Endothelial cell of umbilical vein (primary cell): ENCODE results near the gene MRAP. TPM values are rescaled to one million over a fixed set of nuclear protein-coding genes. Genes with fewer than 3 reads are reported as not detected.

Source experiments
- BruUV-seq: library from RNA; stranded (reverse); fragments of 400-500 nt; replicated peaks from 2 replicates; lab custom pipeline; 2021; lab: Mats Ljungman, UMichigan
- CTCF ChIA-PET: fragments of 300-600, 350-600 bp; sonication (Branson Sonifier 250); formaldehyde crosslinking; loops from one replicate; lab custom pipeline; 2021; ENCODE audit warnings: antibody characterized with exemption, inconsistent platforms; lab: Charles Lee
- POLR2A ChIA-PET: fragments of 300-600, 350-600 bp; sonication (Branson Sonifier 250); formaldehyde crosslinking; loops from one replicate; lab custom pipeline; 2021; ENCODE audit warnings: antibody characterized with exemption, inconsistent platforms; lab: Charles Lee
- DNase-seq: peaks from one replicate; pipeline ENCODE4 v3.0.0-alpha.2; 2011; ENCODE audit warnings: low read depth, low spot score
- FAIRE-seq: peaks from 2 replicates; lab custom pipeline; 2011; peaks lifted over from hg19 to GRCh38; lab: Jason Lieb, UNC
- H2AFZ ChIP-seq: 2 replicates; pipeline ENCODE4 v1.6.0; 2012; ENCODE audit warnings: low read depth, low read length, control low read depth, inconsistent platforms
- H3K27ac ChIP-seq: 2 replicates; pipeline ENCODE4 v1.5.1; 2011; ENCODE audit warnings: low read depth, mild to moderate bottlenecking, control low read depth, low read length, moderate library complexity; ENCODE audit not compliant: insufficient read depth
- H3K27me3 ChIP-seq, 2 experiments: 2 replicates each; pipeline versions ENCODE4 v1.6.0 to v1.6.1; 2011; ENCODE audit warnings: low read length in 2 of 2, mixed read lengths in 1 of 2; ENCODE audit not compliant: control insufficient read depth in 2 of 2, insufficient read depth in 2 of 2
- H3K36me3 ChIP-seq, 2 experiments: 2 replicates in 1 of 2; 3 replicates in 1 of 2; pipeline ENCODE4 v1.5.1; 2011; ENCODE audit warnings: low read length in 2 of 2, mild to moderate bottlenecking in 1 of 2, moderate library complexity in 1 of 2; ENCODE audit not compliant: control insufficient read depth in 2 of 2, insufficient read depth in 2 of 2; ENCODE audit errors: extremely low read depth in 1 of 2
- H3K4me1 ChIP-seq: 3 replicates; pipeline ENCODE4 v1.5.1; 2011; ENCODE audit warnings: mild to moderate bottlenecking, low read length; ENCODE audit not compliant: control insufficient read depth, insufficient read depth; ENCODE audit errors: extremely low read depth
- H3K4me2 ChIP-seq: 2 replicates; pipeline ENCODE4 v1.6.1; 2011; ENCODE audit warnings: low read length, control low read depth, mixed read lengths; ENCODE audit not compliant: insufficient read depth
- H3K4me3 ChIP-seq, 3 experiments: fragments of 200-600 bp in 1 of 3; sonication (generic), shearing (Covaris generic) in 1 of 3; replicated peaks in 1 of 3; 2 replicates each; pipeline ENCODE4 v1.5.1; 2011 to 2016; ENCODE audit warnings: control low read depth in 3 of 3, low read length in 3 of 3, mild to moderate bottlenecking in 2 of 3, inconsistent platforms in 1 of 3, low read depth in 1 of 3, moderate library complexity in 1 of 3; ENCODE audit not compliant: insufficient read depth in 1 of 3
- H3K79me2 ChIP-seq: 2 replicates; pipeline ENCODE4 v1.6.0; 2012; ENCODE audit warnings: low read length, inconsistent platforms; ENCODE audit not compliant: control insufficient read depth, insufficient read depth
- H3K9ac ChIP-seq: replicated peaks from 2 replicates; pipeline ENCODE3; 2011; ENCODE audit warnings: low read length, control low read depth; ENCODE audit not compliant: insufficient read depth; ENCODE audit errors: extremely low read depth
- H3K9me1 ChIP-seq: replicated peaks from 3 replicates; pipeline ENCODE4 v1.6.0; 2011; ENCODE audit warnings: mild to moderate bottlenecking, low read length; ENCODE audit not compliant: control insufficient read depth, insufficient read depth; ENCODE audit errors: extremely low read depth
- H3K9me3 ChIP-seq: replicated peaks from 2 replicates; pipeline ENCODE4 v1.5.1; 2012; ENCODE audit warnings: low read length, inconsistent platforms; ENCODE audit not compliant: control insufficient read depth, insufficient read depth
- H4K20me1 ChIP-seq: replicated peaks from 2 replicates; pipeline ENCODE3; 2011; ENCODE audit warnings: mild to moderate bottlenecking, low read length; ENCODE audit not compliant: control insufficient read depth, insufficient read depth; ENCODE audit errors: extremely low read depth
- CTCF ChIP-seq, 2 donors: IDR thresholded peaks; 1 replicate in 1 of 2; 2 replicates in 1 of 2; pipeline ENCODE4 v1.5.1; 2011; ENCODE audit warnings: low read length in 2 of 2, mild to moderate bottlenecking in 2 of 2, moderate library complexity in 2 of 2, control low read depth in 1 of 2, inconsistent platforms in 1 of 2, low read depth in 1 of 2; ENCODE audit not compliant: insufficient read depth in 1 of 2; ENCODE audit errors: extremely low read depth in 1 of 2
- EZH2 ChIP-seq: IDR thresholded peaks from 2 replicates; pipeline ENCODE4 v1.6.1; 2012; ENCODE audit warnings: borderline replicate concordance, low read depth, mild to moderate bottlenecking, moderate library complexity, low read length, inconsistent platforms; ENCODE audit not compliant: severe bottlenecking
- FOS ChIP-seq: IDR thresholded peaks from 2 replicates; pipeline ENCODE4 v1.6.1; 2011; ENCODE audit warnings: mild to moderate bottlenecking, low read length, moderate library complexity, borderline replicate concordance; ENCODE audit not compliant: insufficient read depth
- GATA2 ChIP-seq: IDR thresholded peaks from 2 replicates; pipeline ENCODE4 v1.7.0; 2011; ENCODE audit warnings: low read depth, mild to moderate bottlenecking, moderate library complexity, mixed read lengths, low read length; ENCODE audit not compliant: insufficient read length, insufficient read depth
- JUN ChIP-seq: IDR thresholded peaks from 2 replicates; pipeline ENCODE4 v1.6.1; 2011; ENCODE audit warnings: borderline replicate concordance, low read depth; ENCODE audit not compliant: insufficient read length, insufficient read depth
- MYC ChIP-seq: IDR thresholded peaks from one replicate; pipeline ENCODE4 v1.6.1; 2011; ENCODE audit warnings: mild to moderate bottlenecking, low read depth, low read length
- POLR2A ChIP-seq: IDR thresholded peaks from 2 replicates; pipeline ENCODE4 v1.6.1; 2012; ENCODE audit warnings: low read depth, mild to moderate bottlenecking, control low read depth, low read length
- POLR2AphosphoS5 ChIP-seq: IDR thresholded peaks from 2 replicates; pipeline ENCODE4 v1.6.1; 2012; ENCODE audit warnings: low read depth, mild to moderate bottlenecking, control low read depth, low read length, moderate library complexity; ENCODE audit not compliant: insufficient read depth
- dilution Hi-C: fragments of 300-500 bp; cut with MboI; formaldehyde crosslinking; loops from one replicate; pipeline ENCODE4 v1.15.0; 2019; ENCODE audit warnings: low sequenced_read_pairs; ENCODE audit not compliant: extremely low pct_ligation_motif_present
- intact Hi-C: fragments of 100-400 bp; cut with micrococcal nuclease; formaldehyde crosslinking; loops from one replicate; pipeline ENCODE4 v1.10.0; 2022
- polyA plus RNA-seq, 4 experiments: library from polyadenylated mRNA; depleted of rRNA in 3 of 4; stranded (reverse) in 3 of 4; unstranded in 1 of 4; fragments of >200 nt; gene quantifications; 2 replicates each; pipeline versions ENCODE4 v1.2.1 to v1.2.3, GENCODE V29; 2011 to 2012; ENCODE audit warnings: missing spikeins in 1 of 4
- total RNA-seq: library from RNA; stranded (reverse); gene quantifications from 2 replicates; pipeline ENCODE4 v1.2.3, GENCODE V29; 2021
- TF ChIP-seq, protein P1 (sequence below): IDR thresholded peaks from 2 replicates; pipeline ENCODE4 v1.6.1; 2011; ENCODE audit not compliant: insufficient read depth, insufficient read length

The MRAP gene
- total and polyA plus RNA-seq, 2 donors (not counting 3 experiments of a cell fraction or from before 2014, with no cell fraction given): not detected

DNA sequence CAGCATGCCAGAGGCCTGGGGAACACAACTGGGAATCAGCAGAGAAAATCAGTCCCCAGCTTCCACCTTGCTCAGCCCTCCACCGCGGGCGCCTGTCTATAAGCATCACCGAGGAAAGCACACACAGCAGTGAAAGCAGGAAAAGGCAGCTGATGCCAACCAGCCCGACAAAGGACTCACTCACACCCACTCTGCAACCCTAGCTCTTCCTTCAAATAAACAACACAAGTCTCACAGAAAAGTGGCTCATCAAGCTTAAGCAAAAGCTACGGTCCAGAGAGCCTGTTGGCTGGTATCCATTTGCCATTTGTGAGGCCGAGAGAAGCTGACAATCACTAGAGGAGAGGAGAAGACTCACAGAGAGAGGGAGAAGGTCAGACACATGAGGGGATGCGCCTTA lies 27.1 kb downstream of the MRAP start:
- ChIA-PET CTCF (interaction anchor here (2.4 kb wide), 1 partner anchor 275 kb away, joined by 6 read pairs; no protein-coding TSS in a partner anchor), POLR2A (no interaction called here)
- intact Hi-C loops: no loop called here
- Histone ChIP-seq H3K36me3 (peaks cover 16 to 39% of the 10 kb centered on the region in 2 experiments), H3K9me3 (no peaks in the 10 kb centered on the region), H3K4me1 (peaks cover 25% of the 10 kb centered on the region), H3K79me2 (no peaks in the 10 kb centered on the region), H2AFZ (no peak overlapping the region), H4K20me1 (no peaks in the 10 kb centered on the region), H3K9ac (no peak overlapping the region), H3K27ac (no peak overlapping the region), H3K4me3 (no peak overlapping the region), H3K27me3 (no peaks in the 10 kb centered on the region), H3K9me1 (no peaks in the 10 kb centered on the region), H3K4me2 (no peak overlapping the region)
- DNase-seq (no peak), FAIRE-seq (no peak)
- dilution Hi-C loops: no loop called here
- BruUV-seq: no TSS peak
- TF ChIP-seq JUN: no peak
- TF ChIP-seq POLR2A: no peak
- no peak for TF ChIP-seq EZH2
- no peak for TF ChIP-seq POLR2AphosphoS5
- TF ChIP-seq, protein P1, sequence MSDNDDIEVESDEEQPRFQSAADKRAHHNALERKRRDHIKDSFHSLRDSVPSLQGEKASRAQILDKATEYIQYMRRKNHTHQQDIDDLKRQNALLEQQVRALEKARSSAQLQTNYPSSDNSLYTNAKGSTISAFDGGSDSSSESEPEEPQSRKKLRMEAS: no peak
- TF ChIP-seq GATA2: no peak

- Histone ChIP-seq H2AFZ (no peak overlapping the region), H3K4me1 (peaks cover 29% of the 10 kb centered on the region), H3K9ac (no peak overlapping the region), H3K4me2 (peak overlapping the region; percentile 38), H4K20me1 (no peaks in the 10 kb centered on the region), H3K27me3 (no peaks in the 10 kb centered on the region), H3K36me3 (peaks cover 16 to 30% of the 10 kb centered on the region in 2 experiments), H3K9me3 (no peaks in the 10 kb centered on the region), H3K79me2 (no peaks in the 10 kb centered on the region), H3K27ac (peak overlapping the region; percentile 77), H3K9me1 (no peaks in the 10 kb centered on the region), H3K4me3 (no peak overlapping the region)
- intact Hi-C loops (no loop called here), dilution Hi-C loops (no loop called here)
- no TSS peak for BruUV-seq
- ChIA-PET POLR2A (no interaction called here), CTCF (interaction anchor here (0.6 to 1.1 kb wide), 2 partner anchors 46 to 272 kb away, joined by 3 read pairs; no protein-coding TSS in a partner anchor)
- DNase-seq (peak; percentile 83), FAIRE-seq (no peak)
- TF ChIP-seq MYC (no peak), FOS (no peak), POLR2A (no peak), EZH2 (no peak), POLR2AphosphoS5 (no peak), JUN (no peak), GATA2 (no peak), CTCF (IDR thresholded peaks at IDR 0.05; ENCODE audit: extremely low read depth in 1 of 2, insufficient read depth in 1 of 2, low read depth in 1 of 2, low read length in 2 of 2) (no peak)
- TF ChIP-seq, protein P1: no peak
Measured at GRCh38 chr21:32328595-32328994, 29.9 kb downstream of the MRAP start.
